WTC11 (cell line): ENCODE data around the gene SETD7.

Experiments
- CBFB ChIP-seq: sonication (generic); formaldehyde crosslinking; IDR thresholded peaks from 2 replicates; pipeline ENCODE4 v1.8.1; 2022; ENCODE audit warnings: mild to moderate bottlenecking, low read depth, missing genetic modification reagents
- CTCF ChIP-seq: fragments of 200-600 bp; IDR thresholded peaks from 2 replicates; pipeline ENCODE4 v1.8.0; 2022; ENCODE audit warnings: antibody characterized with exemption
- EMX1 ChIP-seq: fragments of 250-450 bp; sonication (Bioruptor Pico); IDR thresholded peaks from 2 replicates; pipeline ENCODE4 v1.8.0; 2021; ENCODE audit warnings: mild to moderate bottlenecking
- KAT7 ChIP-seq: sonication (generic); formaldehyde crosslinking; IDR thresholded peaks from 2 replicates; pipeline ENCODE4 v1.8.1; 2023; ENCODE audit warnings: missing genetic modification reagents, mild to moderate bottlenecking, borderline replicate concordance
- NR3C1 ChIP-seq: sonication (generic); formaldehyde crosslinking; conservative IDR thresholded peaks from 2 replicates; pipeline ENCODE4 v1.8.1; 2023; ENCODE audit warnings: low read depth, mild to moderate bottlenecking, missing genetic modification reagents
- TEAD1 ChIP-seq: sonication (generic); formaldehyde crosslinking; IDR thresholded peaks from 2 replicates; pipeline ENCODE4 v1.8.0; 2022; ENCODE audit warnings: mild to moderate bottlenecking, missing genetic modification reagents
- TEAD4 ChIP-seq: sonication (generic); formaldehyde crosslinking; IDR thresholded peaks from 2 replicates; pipeline ENCODE4 v1.8.0; 2022; ENCODE audit warnings: mild to moderate bottlenecking, missing genetic modification reagents
- TP53 ChIP-seq: sonication (generic); formaldehyde crosslinking; IDR thresholded peaks from 2 replicates; pipeline ENCODE4 v1.8.1; 2023; ENCODE audit warnings: mild to moderate bottlenecking, missing genetic modification reagents
- ZNF121 ChIP-seq: sonication (generic); formaldehyde crosslinking; IDR thresholded peaks from 2 replicates; pipeline ENCODE4 v1.8.0; 2023; ENCODE audit warnings: missing genetic modification reagents
- ZNF138 ChIP-seq: sonication (generic); formaldehyde crosslinking; conservative IDR thresholded peaks from 2 replicates; pipeline ENCODE4 v1.8.1; 2022; ENCODE audit warnings: mild to moderate bottlenecking, moderate library complexity, missing genetic modification reagents
- ZNF263 ChIP-seq: sonication (generic); formaldehyde crosslinking; IDR thresholded peaks from 2 replicates; pipeline ENCODE4 v1.8.1; 2022; ENCODE audit warnings: low read depth, mild to moderate bottlenecking, moderate library complexity, missing genetic modification reagents
- ZNF396 ChIP-seq: fragments of 250-450 bp; sonication (Bioruptor Pico); IDR thresholded peaks from 2 replicates; pipeline ENCODE4 v1.8.0; 2021; ENCODE audit warnings: mild to moderate bottlenecking, moderate library complexity, borderline replicate concordance
- TF ChIP-seq, protein P1 (sequence below): sonication (generic); formaldehyde crosslinking; IDR thresholded peaks from 2 replicates; pipeline ENCODE4 v1.8.0; 2022; ENCODE audit warnings: mild to moderate bottlenecking, missing genetic modification reagents
- TF ChIP-seq, protein P2 (sequence below): sonication (generic); formaldehyde crosslinking; IDR thresholded peaks from 2 replicates; pipeline ENCODE4 v1.8.1; 2022; ENCODE audit warnings: mild to moderate bottlenecking, moderate library complexity, missing genetic modification reagents

DNA sequence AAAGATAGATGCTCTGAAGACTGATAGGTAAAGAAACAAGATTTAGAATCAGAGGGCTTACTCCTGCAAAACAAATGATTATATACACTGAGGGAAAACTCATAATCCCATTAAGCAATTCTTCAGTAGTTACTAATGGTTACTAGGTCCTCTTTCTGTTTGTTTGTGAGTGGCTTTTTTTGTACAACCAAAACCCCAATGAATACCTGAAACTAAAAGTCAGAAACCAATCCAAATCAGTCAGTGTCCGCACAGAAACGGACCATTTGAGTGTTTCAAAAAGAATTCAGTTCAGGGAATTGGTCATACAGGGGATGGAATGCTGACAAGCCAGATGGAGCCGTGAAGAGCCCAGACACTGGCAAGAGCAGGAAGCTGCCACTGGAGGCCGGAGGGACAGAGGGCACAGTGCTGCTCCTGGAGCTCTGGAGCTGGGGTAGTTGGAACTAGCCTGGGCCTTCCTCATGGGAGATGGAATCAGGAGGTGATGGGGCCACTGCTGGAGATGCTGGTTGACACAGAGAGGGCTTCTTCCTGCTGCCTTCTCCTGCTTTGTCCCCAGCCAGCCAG is 31.9 kb downstream of the SETD7 start:
- TF ChIP-seq TEAD1 (CRISPR knock-in tag) (no peak), CTCF (no peak), ZNF121 (CRISPR knock-in tag) (no peak), EMX1 (CRISPR knock-in tag) (no peak), KAT7 (CRISPR knock-in tag) (no peak), TP53 (CRISPR knock-in tag) (no peak), ZNF263 (CRISPR knock-in tag) (no peak), ZNF138 (CRISPR knock-in tag) (no peak), NR3C1 (CRISPR knock-in tag) (no peak), TEAD4 (no peak), CBFB (no peak), ZNF396 (CRISPR knock-in tag) (no peak)
- TF ChIP-seq, protein P1, sequence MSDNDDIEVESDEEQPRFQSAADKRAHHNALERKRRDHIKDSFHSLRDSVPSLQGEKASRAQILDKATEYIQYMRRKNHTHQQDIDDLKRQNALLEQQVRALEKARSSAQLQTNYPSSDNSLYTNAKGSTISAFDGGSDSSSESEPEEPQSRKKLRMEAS (CRISPR knock-in tag), result no peak
- TF ChIP-seq, protein P2, sequence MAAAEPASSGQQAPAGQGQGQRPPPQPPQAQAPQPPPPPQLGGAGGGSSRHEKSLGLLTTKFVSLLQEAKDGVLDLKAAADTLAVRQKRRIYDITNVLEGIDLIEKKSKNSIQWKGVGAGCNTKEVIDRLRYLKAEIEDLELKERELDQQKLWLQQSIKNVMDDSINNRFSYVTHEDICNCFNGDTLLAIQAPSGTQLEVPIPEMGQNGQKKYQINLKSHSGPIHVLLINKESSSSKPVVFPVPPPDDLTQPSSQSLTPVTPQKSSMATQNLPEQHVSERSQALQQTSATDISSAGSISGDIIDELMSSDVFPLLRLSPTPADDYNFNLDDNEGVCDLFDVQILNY (CRISPR knock-in tag), result no peak
